HEK293 (cell line): ENCODE measurements around the gene GMDS.

ENCODE experiments used
- GLI4 ChIP-seq: fragments of 450-650 bp; formaldehyde crosslinking; IDR thresholded peaks from 2 replicates; pipeline ENCODE4 v1.5.1; 2016; ENCODE audit warnings: missing biosample characterization, missing genetic modification characterization
- KLF16 ChIP-seq: fragments of 450-650 bp; formaldehyde crosslinking; IDR thresholded peaks from 2 replicates; pipeline ENCODE4 v1.5.1; 2017; ENCODE audit warnings: missing biosample characterization, missing genetic modification characterization
- MYNN ChIP-seq: fragments of 450-650 bp; formaldehyde crosslinking; IDR thresholded peaks from 2 replicates; pipeline ENCODE4 v1.5.1; 2016; ENCODE audit warnings: missing biosample characterization, missing genetic modification characterization, borderline replicate concordance
- RBAK ChIP-seq: fragments of 450-650 bp; formaldehyde crosslinking; IDR thresholded peaks from 2 replicates; pipeline ENCODE4 v1.5.1; 2016; ENCODE audit warnings: missing biosample characterization, missing genetic modification characterization
- ZBTB49 ChIP-seq: fragments of 450-650 bp; formaldehyde crosslinking; IDR thresholded peaks from 2 replicates; pipeline ENCODE4 v1.5.1; 2016; ENCODE audit warnings: missing biosample characterization, missing genetic modification characterization, low read depth
- ZFP3 ChIP-seq: fragments of 450-650 bp; formaldehyde crosslinking; IDR thresholded peaks from 2 replicates; pipeline ENCODE4 v1.5.1; 2016; ENCODE audit warnings: low read depth, missing biosample characterization, missing genetic modification characterization
- ZFP37 ChIP-seq: fragments of 450-650 bp; formaldehyde crosslinking; IDR thresholded peaks from 2 replicates; pipeline ENCODE4 v1.5.1; 2016; ENCODE audit warnings: missing biosample characterization, missing genetic modification characterization
- ZNF10 ChIP-seq: fragments of 450-650 bp; formaldehyde crosslinking; IDR thresholded peaks from 2 replicates; pipeline ENCODE4 v1.5.1; 2017; ENCODE audit warnings: missing biosample characterization, missing genetic modification characterization
- ZNF146 ChIP-seq: fragments of 450-650 bp; formaldehyde crosslinking; IDR thresholded peaks from 2 replicates; pipeline ENCODE4 v1.5.1; 2016; ENCODE audit warnings: missing biosample characterization, missing genetic modification characterization
- ZNF2 ChIP-seq: fragments of 450-650 bp; formaldehyde crosslinking; IDR thresholded peaks from 2 replicates; pipeline ENCODE4 v1.5.1; 2016; ENCODE audit warnings: missing biosample characterization, missing genetic modification characterization
- ZNF202 ChIP-seq: fragments of 450-650 bp; formaldehyde crosslinking; IDR thresholded peaks from 2 replicates; pipeline ENCODE4 v1.5.1; 2016; ENCODE audit warnings: missing biosample characterization, missing genetic modification characterization, borderline replicate concordance
- ZNF214 ChIP-seq: fragments of 450-650 bp; formaldehyde crosslinking; IDR thresholded peaks from 2 replicates; pipeline ENCODE4 v1.5.1; 2017; ENCODE audit warnings: missing biosample characterization, mild to moderate bottlenecking, missing genetic modification characterization, borderline replicate concordance
- ZNF423 ChIP-seq: fragments of 450-650 bp; formaldehyde crosslinking; IDR thresholded peaks from 2 replicates; pipeline ENCODE4 v1.5.1; 2016; ENCODE audit warnings: missing biosample characterization, missing genetic modification characterization
- ZNF426 ChIP-seq: fragments of 450-650 bp; formaldehyde crosslinking; IDR thresholded peaks from 2 replicates; pipeline ENCODE4 v1.5.1; 2017; ENCODE audit warnings: missing biosample characterization, missing genetic modification characterization, mild to moderate bottlenecking, inconsistent platforms, moderate library complexity
- ZNF433 ChIP-seq: fragments of 450-650 bp; formaldehyde crosslinking; IDR thresholded peaks from 2 replicates; pipeline ENCODE4 v1.5.1; 2016; ENCODE audit warnings: missing biosample characterization, missing genetic modification characterization, low read depth
- ZNF501 ChIP-seq: fragments of 450-650 bp; formaldehyde crosslinking; IDR thresholded peaks from 2 replicates; pipeline ENCODE4 v1.5.1; 2016; ENCODE audit warnings: missing biosample characterization, missing genetic modification characterization
- ZNF518A ChIP-seq: fragments of 450-650 bp; formaldehyde crosslinking; conservative IDR thresholded peaks from 2 replicates; pipeline ENCODE4 v1.5.1; 2016; ENCODE audit warnings: low read depth, missing biosample characterization, missing genetic modification characterization
- ZNF561 ChIP-seq: fragments of 450-650 bp; IDR thresholded peaks from 2 replicates; pipeline ENCODE4 v1.5.1; 2018; ENCODE audit warnings: missing biosample characterization, missing genetic modification characterization, borderline replicate concordance
- ZNF585B ChIP-seq: fragments of 450-650 bp; formaldehyde crosslinking; IDR thresholded peaks from 2 replicates; pipeline ENCODE4 v1.5.1; 2016; ENCODE audit warnings: missing biosample characterization, missing genetic modification characterization
- ZNF621 ChIP-seq: fragments of 450-650 bp; formaldehyde crosslinking; IDR thresholded peaks from 2 replicates; pipeline ENCODE4 v1.5.1; 2017; ENCODE audit warnings: missing biosample characterization, missing genetic modification characterization
- ZNF76 ChIP-seq: fragments of 450-650 bp; formaldehyde crosslinking; IDR thresholded peaks from 2 replicates; pipeline ENCODE4; 2016; ENCODE audit warnings: low read depth, missing biosample characterization, missing genetic modification characterization, borderline replicate concordance
- TF ChIP-seq, protein P1 (sequence below): fragments of 450-650 bp; formaldehyde crosslinking; IDR thresholded peaks from 2 replicates; pipeline ENCODE4 v1.5.1; 2016; ENCODE audit warnings: missing biosample characterization, missing genetic modification characterization
- TF ChIP-seq, protein P2 (sequence below): fragments of 450-650 bp; formaldehyde crosslinking; IDR thresholded peaks from 2 replicates; pipeline ENCODE4 v1.5.1; 2017; ENCODE audit warnings: missing biosample characterization, missing genetic modification characterization
- TF ChIP-seq, protein P3 (sequence below): fragments of 450-650 bp; formaldehyde crosslinking; IDR thresholded peaks from 2 replicates; pipeline ENCODE4 v1.5.0; 2017; ENCODE audit warnings: missing biosample characterization, missing genetic modification characterization, borderline replicate concordance
- TF ChIP-seq, protein P4 (sequence below): fragments of 450-650 bp; formaldehyde crosslinking; IDR thresholded peaks from 2 replicates; pipeline ENCODE4 v1.5.1; 2017; ENCODE audit warnings: missing biosample characterization, missing genetic modification characterization

The GMDS gene

DNA sequence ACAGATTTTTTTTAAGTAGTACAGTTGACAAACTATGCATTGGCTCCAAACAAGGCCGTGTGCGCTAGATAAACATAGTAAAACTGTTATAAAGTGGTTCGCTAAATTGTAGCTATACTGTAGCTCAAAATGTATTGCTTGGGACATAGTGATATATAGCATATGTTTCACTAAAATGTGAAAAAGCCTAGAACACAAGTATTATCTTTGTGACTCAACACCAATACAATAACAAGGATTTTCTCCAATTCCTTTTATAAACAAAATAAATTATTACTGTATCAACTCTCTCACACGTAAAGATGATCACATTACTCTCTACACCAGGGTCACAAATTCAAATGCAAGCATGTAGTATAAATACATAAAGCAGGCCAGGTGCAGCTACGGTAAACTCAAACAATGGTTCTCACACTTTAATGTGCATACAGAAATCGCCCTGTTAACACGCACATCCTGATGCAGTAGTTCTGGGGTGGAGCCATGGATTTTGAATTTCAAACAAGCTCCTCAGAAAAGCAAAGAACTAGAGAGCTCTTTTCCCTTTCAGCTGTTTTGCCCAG is 214.6 kb downstream of the GMDS start (continued):
- TF ChIP-seq KLF16 (tag by site-specific recombination) (no peak), ZNF423 (tag by site-specific recombination) (no peak), ZNF10 (no peak), ZFP37 (tag by site-specific recombination) (no peak), RBAK (tag by site-specific recombination) (no peak), ZNF585B (tag by site-specific recombination) (no peak), ZNF561 (no peak), ZNF146 (no peak), ZBTB49 (no peak), ZNF214 (tag by site-specific recombination) (no peak), GLI4 (tag by site-specific recombination) (no peak), ZNF501 (no peak), ZNF76 (tag by site-specific recombination) (no peak), ZNF426 (no peak), ZNF518A (tag by site-specific recombination) (peak; percentile 34; the same call in 1 of the 2 replicates), ZNF202 (tag by site-specific recombination) (no peak), ZNF433 (tag by site-specific recombination) (no peak), ZFP3 (tag by site-specific recombination) (no peak), ZNF621 (tag by site-specific recombination) (no peak), MYNN (tag by site-specific recombination) (no peak), ZNF2 (no peak)
- TF ChIP-seq, protein P1, sequence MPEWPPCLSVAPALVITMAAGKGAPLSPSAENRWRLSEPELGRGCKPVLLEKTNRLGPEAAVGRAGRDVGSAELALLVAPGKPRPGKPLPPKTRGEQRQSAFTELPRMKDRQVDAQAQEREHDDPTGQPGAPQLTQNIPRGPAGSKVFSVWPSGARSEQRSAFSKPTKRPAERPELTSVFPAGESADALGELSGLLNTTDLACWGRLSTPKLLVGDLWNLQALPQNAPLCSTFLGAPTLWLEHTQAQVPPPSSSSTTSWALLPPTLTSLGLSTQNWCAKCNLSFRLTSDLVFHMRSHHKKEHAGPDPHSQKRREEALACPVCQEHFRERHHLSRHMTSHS, result 0 out of 2 replicates have a peak, but pooled peaks have one; percentile 32
- TF ChIP-seq, protein P2, sequence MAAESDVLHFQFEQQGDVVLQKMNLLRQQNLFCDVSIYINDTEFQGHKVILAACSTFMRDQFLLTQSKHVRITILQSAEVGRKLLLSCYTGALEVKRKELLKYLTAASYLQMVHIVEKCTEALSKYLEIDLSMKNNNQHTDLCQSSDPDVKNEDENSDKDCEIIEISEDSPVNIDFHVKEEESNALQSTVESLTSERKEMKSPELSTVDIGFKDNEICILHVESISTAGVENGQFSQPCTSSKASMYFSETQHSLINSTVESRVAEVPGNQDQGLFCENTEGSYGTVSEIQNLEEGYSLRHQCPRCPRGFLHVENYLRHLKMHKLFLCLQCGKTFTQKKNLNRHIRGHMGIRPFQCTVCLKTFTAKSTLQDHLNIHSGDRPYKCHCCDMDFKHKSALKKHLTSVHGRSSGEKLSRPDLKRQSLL, result 0 out of 2 replicates have a peak, but pooled peaks have one; percentile 12
- TF ChIP-seq, protein P3, sequence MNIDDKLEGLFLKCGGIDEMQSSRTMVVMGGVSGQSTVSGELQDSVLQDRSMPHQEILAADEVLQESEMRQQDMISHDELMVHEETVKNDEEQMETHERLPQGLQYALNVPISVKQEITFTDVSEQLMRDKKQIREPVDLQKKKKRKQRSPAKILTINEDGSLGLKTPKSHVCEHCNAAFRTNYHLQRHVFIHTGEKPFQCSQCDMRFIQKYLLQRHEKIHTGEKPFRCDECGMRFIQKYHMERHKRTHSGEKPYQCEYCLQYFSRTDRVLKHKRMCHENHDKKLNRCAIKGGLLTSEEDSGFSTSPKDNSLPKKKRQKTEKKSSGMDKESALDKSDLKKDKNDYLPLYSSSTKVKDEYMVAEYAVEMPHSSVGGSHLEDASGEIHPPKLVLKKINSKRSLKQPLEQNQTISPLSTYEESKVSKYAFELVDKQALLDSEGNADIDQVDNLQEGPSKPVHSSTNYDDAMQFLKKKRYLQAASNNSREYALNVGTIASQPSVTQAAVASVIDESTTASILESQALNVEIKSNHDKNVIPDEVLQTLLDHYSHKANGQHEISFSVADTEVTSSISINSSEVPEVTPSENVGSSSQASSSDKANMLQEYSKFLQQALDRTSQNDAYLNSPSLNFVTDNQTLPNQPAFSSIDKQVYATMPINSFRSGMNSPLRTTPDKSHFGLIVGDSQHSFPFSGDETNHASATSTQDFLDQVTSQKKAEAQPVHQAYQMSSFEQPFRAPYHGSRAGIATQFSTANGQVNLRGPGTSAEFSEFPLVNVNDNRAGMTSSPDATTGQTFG, result no peak
- TF ChIP-seq, protein P4, sequence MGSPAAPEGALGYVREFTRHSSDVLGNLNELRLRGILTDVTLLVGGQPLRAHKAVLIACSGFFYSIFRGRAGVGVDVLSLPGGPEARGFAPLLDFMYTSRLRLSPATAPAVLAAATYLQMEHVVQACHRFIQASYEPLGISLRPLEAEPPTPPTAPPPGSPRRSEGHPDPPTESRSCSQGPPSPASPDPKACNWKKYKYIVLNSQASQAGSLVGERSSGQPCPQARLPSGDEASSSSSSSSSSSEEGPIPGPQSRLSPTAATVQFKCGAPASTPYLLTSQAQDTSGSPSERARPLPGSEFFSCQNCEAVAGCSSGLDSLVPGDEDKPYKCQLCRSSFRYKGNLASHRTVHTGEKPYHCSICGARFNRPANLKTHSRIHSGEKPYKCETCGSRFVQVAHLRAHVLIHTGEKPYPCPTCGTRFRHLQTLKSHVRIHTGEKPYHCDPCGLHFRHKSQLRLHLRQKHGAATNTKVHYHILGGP (tag by site-specific recombination), result peak; percentile 92
